GM18505 (cell line): ENCODE results near the gene WDR37.
A peak's percentile ranks its signal among the peaks of the same experiment; 100 is the strongest.
"Not testable (repeated sequence)": the region's sequence is repeated elsewhere in the genome, so short reads cannot be mapped to it uniquely, and the experiment has no call there.

Source experiments
- ATAC-seq: cut with Tn5 transposase; IDR thresholded peaks from one replicate; pipeline ENCODE4 v1.9.1; 2021; ENCODE audit not compliant: unreplicated experiment
- POLR2A ChIP-seq: IDR thresholded peaks from 4 replicates; pipeline ENCODE4 v1.6.1; 2011; ENCODE audit warnings: borderline replicate concordance; ENCODE audit not compliant: insufficient read depth, insufficient read length; ENCODE audit errors: extremely low read depth

WDR37 gene

GRCh38 chr10:1048349-1048731 lies 7.8 kb upstream of the WDR37 start:
- TF ChIP-seq POLR2A, result no peak
- ATAC-seq, result no peak

DNA sequence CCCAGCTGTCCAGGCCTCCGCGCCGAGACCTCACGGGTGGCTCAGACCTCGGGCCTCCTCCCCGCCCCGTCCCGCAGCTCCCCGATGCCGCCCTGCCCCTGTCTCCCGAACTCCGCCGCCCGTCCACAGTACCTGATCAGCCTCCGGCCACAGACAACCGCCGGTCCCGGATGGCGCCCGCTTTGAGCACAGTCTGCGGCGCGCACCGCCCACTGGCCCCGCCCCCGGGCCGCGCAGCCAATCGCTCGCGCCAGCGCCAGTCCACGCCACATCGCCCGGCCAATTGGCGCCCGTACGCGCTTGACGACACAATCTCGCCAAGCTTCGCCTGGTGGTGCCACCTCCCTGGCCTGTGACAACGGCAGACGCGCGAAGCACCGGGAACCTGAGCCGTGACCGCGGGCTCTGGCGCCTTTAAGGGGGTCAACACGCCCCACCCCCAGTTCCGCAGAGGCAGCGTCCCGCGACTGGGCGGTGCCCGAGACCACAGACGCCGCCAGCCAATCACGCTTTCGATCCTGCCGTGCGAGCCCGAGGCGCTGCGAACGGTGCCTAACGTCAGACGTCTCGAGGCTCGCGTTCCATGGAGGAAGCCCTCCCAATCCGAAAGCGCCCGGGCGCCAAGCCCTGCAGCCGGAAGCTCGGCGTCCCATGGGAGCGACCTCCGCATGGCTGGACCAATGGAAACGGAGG lies 7.3 kb upstream of the WDR37 start, which contains the start of gene IDI1:
Gene IDI1 (minus strand): TSS at position 388 of the 693 bp plus-strand sequence. CDS start 116 bp downstream, at position 272.
- TF ChIP-seq POLR2A, result peak; percentile 98
- ATAC-seq, result peak; percentile 80

GRCh38 chr10:1049425-1049958 lies 6.7 kb upstream of the WDR37 start:
- no peak for ATAC-seq
- TF ChIP-seq POLR2A, result no peak

GRCh38 chr10:1050145-1050544 lies 6.0 kb upstream of the WDR37 start:
- ATAC-seq, result no peak
- TF ChIP-seq POLR2A, result no peak

DNA sequence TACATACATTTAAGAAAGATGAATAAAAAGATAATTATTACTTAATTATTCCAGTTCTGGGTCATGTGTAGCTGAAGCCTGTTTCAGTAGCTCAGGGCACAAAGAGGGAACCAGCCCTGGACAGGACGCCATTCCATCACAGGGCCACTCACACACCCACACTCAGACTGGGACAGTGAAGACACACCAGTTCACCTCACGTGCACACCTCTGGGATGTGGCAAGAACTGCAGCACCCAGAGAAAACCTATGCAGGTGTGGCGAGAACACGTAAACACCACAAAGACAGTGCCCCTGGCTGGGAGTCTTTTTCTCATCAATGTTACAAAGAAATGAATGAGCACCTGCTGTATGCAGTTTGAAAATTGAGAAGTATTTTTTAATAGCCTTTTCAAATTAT lies 5.6 kb upstream of the WDR37 start:
- TF ChIP-seq POLR2A, result no peak
- ATAC-seq, result no peak

GRCh38 chr10:1054684-1055083 lies 1.5 kb upstream of the WDR37 start:
- ATAC-seq, result no peak

GRCh38 chr10:1057106-1057657 lies 997 bp downstream of the WDR37 start:
- TF ChIP-seq POLR2A, result no peak
- no peak for ATAC-seq

More at GRCh38 chr10:1054684-1055083, 1.5 kb upstream of the WDR37 start:
- TF ChIP-seq POLR2A, result no peak

DNA sequence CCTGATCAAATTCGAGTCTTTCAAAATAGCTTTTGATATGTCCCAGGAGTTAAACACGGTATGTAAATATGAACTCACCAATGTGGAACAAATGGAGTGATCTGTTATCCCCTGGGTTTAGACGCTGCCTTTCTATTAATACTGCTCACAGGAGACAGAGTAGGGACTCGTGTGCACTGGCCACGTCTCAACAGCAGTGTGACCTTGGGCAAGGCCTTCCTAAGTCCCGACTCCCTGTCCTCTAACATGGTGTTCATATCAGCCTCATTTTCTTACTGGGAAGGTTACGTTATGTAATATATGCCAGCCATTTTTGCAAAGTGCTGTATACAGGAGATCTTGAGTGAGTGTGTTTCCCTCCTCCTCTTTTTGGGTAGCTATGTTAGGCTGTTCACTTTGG lies 1.8 kb downstream of the WDR37 start:
- no peak for ATAC-seq
- no peak for TF ChIP-seq POLR2A

DNA sequence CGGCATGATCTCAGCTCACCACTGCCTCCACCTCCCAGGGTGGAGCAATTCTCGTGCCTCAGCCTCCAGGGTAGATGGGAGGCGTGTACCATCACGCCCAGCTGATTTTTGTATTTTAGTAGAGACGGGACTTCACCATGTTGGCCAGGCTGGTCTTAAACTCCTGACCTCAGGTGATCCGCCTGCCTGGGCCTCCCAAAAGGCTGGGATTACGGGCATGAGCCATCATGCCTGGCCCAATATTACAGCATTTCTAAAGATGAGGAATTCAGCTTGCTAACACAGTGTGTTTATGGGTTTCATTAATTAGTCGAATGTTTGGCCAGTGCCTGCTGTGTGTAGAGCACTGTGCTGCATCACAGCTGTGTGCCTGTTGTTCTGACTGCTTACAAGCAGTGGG lies 3.7 kb downstream of the WDR37 start:
- ATAC-seq, result no peak
- TF ChIP-seq POLR2A, result no peak

DNA sequence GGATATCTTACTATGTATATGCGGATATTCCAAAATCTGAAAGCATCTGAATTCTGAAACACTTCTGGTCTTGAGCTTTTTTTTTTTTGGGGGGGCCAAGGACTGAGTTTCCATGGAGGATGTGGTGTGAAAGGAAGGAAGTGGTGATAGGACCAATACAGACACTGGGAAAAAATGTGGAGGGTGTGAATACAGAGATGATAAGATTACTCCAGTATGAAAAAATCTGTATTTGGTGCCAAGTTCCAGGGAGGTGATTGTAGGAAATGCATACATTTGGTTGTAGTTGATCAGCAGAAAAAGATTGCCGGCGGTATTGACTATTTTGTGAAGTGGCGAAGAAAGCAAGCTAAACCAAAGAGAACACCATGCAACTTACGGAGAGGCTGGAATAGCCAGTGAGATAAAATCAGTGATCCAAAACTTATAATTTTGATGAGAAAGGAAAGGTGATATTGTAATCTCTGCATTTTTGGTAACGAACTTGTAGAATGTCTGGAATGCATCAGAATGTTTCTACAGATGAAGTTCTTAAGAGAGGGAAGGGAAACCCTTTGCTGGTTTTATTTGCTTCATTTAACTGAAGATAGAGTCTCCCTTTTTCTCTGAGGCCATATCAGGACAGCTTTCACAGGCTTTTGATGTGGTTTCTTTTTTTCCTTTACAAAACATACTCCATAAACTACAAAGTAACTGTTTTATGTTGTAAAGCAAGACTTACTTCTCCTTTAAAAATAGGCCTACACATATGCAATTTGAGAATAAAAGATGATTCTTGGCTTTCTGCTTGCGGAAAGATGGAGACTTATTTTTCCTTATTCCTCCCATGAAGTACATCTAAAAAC lies 6.0 kb downstream of the WDR37 start:
- no peak for ATAC-seq
- no peak for TF ChIP-seq POLR2A

- no peak for ATAC-seq
- no peak for TF ChIP-seq POLR2A
Observed at GRCh38 chr10:1063232-1063865, 7.2 kb downstream of the WDR37 start.

GRCh38 chr10:1064964-1065247 lies 8.7 kb downstream of the WDR37 start:
- TF ChIP-seq POLR2A, result no peak
- ATAC-seq, result no peak

DNA sequence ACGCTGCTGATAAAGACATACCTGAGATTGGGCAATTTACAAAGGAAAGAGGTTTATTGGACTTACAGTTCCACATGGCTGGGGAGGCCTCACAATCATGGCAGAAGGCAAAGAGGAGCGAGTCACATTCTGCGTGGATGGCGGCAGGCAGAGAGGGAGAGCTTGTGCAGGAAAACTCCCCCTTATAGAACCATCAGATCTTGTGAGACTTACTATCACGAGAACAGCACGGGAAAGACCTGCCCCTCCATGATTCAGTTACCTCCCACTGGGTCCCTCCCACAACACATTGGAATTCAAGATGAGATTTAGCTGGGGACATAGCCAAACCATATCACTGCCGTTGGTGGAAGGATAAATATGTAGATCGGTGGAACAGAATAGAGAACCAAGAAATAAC lies 10.5 kb downstream of the WDR37 start:
- not testable (repeated sequence) for ATAC-seq
